ENCODE results near the gene CDKN3. TPM values are rescaled to one million over a fixed set of nuclear protein-coding genes. Genes with fewer than 3 reads are reported as not detected.

Gene CDKN3
- polyA plus RNA-seq, 1 donor: 15.1 TPM

Other genes with a start within 250 kb of the CDKN3 start
- gene CNIH1, start 44.4 kb downstream of the CDKN3 start, polyA plus RNA-seq: 196 TPM
- 58.5 TPM for gene GMFB, start 92.0 kb downstream of the CDKN3 start, polyA plus RNA-seq
- 16.0 TPM for gene CGRRF1, start 112.9 kb downstream of the CDKN3 start, polyA plus RNA-seq
- 17.7 TPM for gene SAMD4A, start 170.1 kb downstream of the CDKN3 start, polyA plus RNA-seq